ENCODE data around the gene DEGS1. TPM values are rescaled to one million over a fixed set of nuclear protein-coding genes. Genes with fewer than 3 reads are reported as not detected.

Gene DEGS1
- 129 to 143 TPM (median 139 TPM) in 3 replicates for total RNA-seq
- long read RNA-seq, transcript DEGS1-201 (3 exons, 2,101 nt) = major isoform, 258 of 501 reads
- long read RNA-seq, partial matches to known transcripts = 4 of 501 reads
- long read RNA-seq, other reads (novel, unspliced or antisense) = 238 of 501 reads

- peak within 1 kb of the TSS; percentile 93 for H3K27ac Mint-ChIP-seq (ENCODE audit: unreplicated experiment)
- H3K27me3 Mint-ChIP-seq (ENCODE audit: low read depth) = no peaks in the 10 kb centered on the region
- H3K4me1 Mint-ChIP-seq (ENCODE audit: low read depth) = peaks cover 37% of the 10 kb centered on the region
- H3K4me3 Mint-ChIP-seq (ENCODE audit: unreplicated experiment) = peak within 1 kb of the TSS; percentile 85
- DNase-seq (ENCODE audit: low spot score) = peak; percentile 97
- H3K9me3 Mint-ChIP-seq (ENCODE audit: low read depth) = no peaks in the 10 kb centered on the region
- no peak for TF ChIP-seq CTCF (IDR thresholded peaks at IDR 0.05)
- peaks cover 2% of the 10 kb centered on the region for H3K36me3 Mint-ChIP-seq (ENCODE audit: low read depth)
Measured at GRCh38 chr1:224182866-224183590, at the start of gene DEGS1. Gene DEGS1, plus strand, starts transcription at chr1:224183240. Its CDS starts 97 bp downstream, at chr1:224183337.

GRCh38 chr1:224133741-224134299, 49.2 kb upstream of the DEGS1 start:
- no peaks in the 10 kb centered on the region for H3K4me1 Mint-ChIP-seq (ENCODE audit: low read depth)
- H3K4me3 Mint-ChIP-seq (ENCODE audit: unreplicated experiment) = no peak overlapping the region
- TF ChIP-seq CTCF (IDR thresholded peaks at IDR 0.05) = no peak
- peaks cover 13% of the 10 kb centered on the region for H3K9me3 Mint-ChIP-seq (ENCODE audit: low read depth)
- DNase-seq (ENCODE audit: low spot score) = no peak
- H3K36me3 Mint-ChIP-seq (ENCODE audit: low read depth) = peaks cover 23% of the 10 kb centered on the region
- no peak overlapping the region for H3K27ac Mint-ChIP-seq (ENCODE audit: unreplicated experiment)
- no peaks in the 10 kb centered on the region for H3K27me3 Mint-ChIP-seq (ENCODE audit: low read depth)

- no peaks in the 10 kb centered on the region for H3K4me1 Mint-ChIP-seq (ENCODE audit: low read depth)
- H3K36me3 Mint-ChIP-seq (ENCODE audit: low read depth) = no peaks in the 10 kb centered on the region
- no peak overlapping the region for H3K27ac Mint-ChIP-seq (ENCODE audit: unreplicated experiment)
Measured at GRCh38 chr1:224137518-224137917, 45.5 kb upstream of the DEGS1 start.

GRCh38 chr1:224138198-224138597, 44.8 kb upstream of the DEGS1 start:
- no peaks in the 10 kb centered on the region for H3K9me3 Mint-ChIP-seq (ENCODE audit: low read depth)
- TF ChIP-seq CTCF (IDR thresholded peaks at IDR 0.05) = no peak
- DNase-seq (ENCODE audit: low spot score) = no peak
- H3K27me3 Mint-ChIP-seq (ENCODE audit: low read depth) = no peaks in the 10 kb centered on the region
- no peaks in the 10 kb centered on the region for H3K4me1 Mint-ChIP-seq (ENCODE audit: low read depth)
- no peak overlapping the region for H3K4me3 Mint-ChIP-seq (ENCODE audit: unreplicated experiment)
- no peak overlapping the region for H3K27ac Mint-ChIP-seq (ENCODE audit: unreplicated experiment)
- H3K36me3 Mint-ChIP-seq (ENCODE audit: low read depth) = peaks cover under 1% of the 10 kb centered on the region

More at GRCh38 chr1:224137518-224137917, 45.5 kb upstream of the DEGS1 start:
- Mint-ChIP-seq H3K27me3 (ENCODE audit: low read depth) (no peaks in the 10 kb centered on the region), H3K4me3 (ENCODE audit: unreplicated experiment) (no peak overlapping the region), H3K9me3 (ENCODE audit: low read depth) (no peaks in the 10 kb centered on the region)
- no peak for DNase-seq (ENCODE audit: low spot score)
- TF ChIP-seq CTCF (IDR thresholded peaks at IDR 0.05) = no peak

- Mint-ChIP-seq H3K27me3 (ENCODE audit: low read depth) (no peaks in the 10 kb centered on the region), H3K9me3 (ENCODE audit: low read depth) (no peaks in the 10 kb centered on the region), H3K4me1 (ENCODE audit: low read depth) (no peaks in the 10 kb centered on the region), H3K27ac (ENCODE audit: unreplicated experiment) (no peak overlapping the region), H3K4me3 (ENCODE audit: unreplicated experiment) (no peak overlapping the region), H3K36me3 (ENCODE audit: low read depth) (peaks cover 1% of the 10 kb centered on the region)
- DNase-seq (ENCODE audit: low spot score) = no peak
- no peak for TF ChIP-seq CTCF (IDR thresholded peaks at IDR 0.05)
Measured at GRCh38 chr1:224141693-224142092, 41.3 kb upstream of the DEGS1 start.
